NCI-H82 treated with DMSO at 0.1 percent for 48 hours (cell line): ENCODE measurements around the gene SLC25A21.

Source experiments
- DNase-seq: peaks from one replicate; lab custom pipeline; 2025; ENCODE audit not compliant: unreplicated experiment; lab: John Stamatoyannopoulos, UW

Gene SLC25A21

GRCh38 chr14:37048666-37049071 lies 123.7 kb downstream of the SLC25A21 start:
- no peak for DNase-seq

DNA sequence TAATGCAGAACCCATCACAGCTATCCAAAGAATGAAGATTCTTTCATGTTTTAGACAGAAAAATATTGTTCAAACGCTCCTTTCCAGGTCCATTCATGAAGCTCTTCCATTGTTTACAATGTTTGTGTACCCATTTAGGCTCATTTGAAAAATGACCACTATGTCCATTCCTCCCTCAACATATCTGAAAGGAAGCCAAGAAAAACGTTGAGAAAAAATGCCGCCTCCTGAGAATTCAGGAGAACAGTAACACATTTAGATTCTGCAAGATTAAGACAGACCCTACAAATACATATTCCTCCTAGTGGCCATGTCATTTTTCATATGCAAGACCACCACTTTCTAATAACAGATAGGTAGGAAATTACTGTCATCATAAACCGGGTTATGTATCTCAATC lies 124.4 kb downstream of the SLC25A21 start:
- no peak for DNase-seq

DNA sequence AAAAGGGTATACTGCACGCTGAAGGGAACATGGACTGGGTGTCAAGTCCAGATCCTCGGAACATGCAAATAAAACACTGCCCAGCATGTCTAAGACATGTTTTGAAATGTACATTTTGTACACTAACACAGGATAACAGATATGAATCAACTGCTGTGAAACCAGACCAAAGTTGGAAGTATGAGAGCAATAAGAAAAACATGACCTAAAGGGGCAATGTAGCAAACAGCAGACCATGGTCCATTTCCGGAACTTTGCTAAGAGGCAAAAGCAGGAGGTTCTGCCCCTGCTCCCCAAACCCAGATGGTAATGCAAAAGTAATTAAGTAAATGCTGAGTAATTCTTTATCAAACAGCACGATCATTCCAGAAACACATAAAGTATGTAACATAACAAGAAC lies 125.2 kb downstream of the SLC25A21 start:
- no peak for DNase-seq

DNA sequence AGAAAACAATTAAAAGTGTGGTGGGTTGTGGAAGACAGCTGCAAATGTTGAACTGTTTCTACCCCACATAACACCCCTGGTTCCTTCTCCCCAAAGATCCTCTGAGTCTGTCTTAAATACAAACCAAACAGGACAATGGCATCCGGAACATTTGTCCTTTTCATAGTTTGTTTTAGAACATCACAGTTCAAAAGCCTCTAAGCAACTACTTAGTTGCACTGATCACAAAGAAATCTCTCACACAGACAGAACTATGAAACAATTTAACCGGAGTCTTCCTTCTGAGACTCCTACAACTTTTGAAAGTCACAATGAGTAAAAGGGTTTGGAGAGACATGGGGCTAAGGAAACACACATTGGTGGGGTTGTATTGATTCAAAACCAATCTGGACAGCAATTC lies 125.6 kb downstream of the SLC25A21 start:
- DNase-seq = no peak

- no peak for DNase-seq
These were observed 126.9 kb downstream of the SLC25A21 start for GRCh38 chr14:37045340-37046061.

DNA sequence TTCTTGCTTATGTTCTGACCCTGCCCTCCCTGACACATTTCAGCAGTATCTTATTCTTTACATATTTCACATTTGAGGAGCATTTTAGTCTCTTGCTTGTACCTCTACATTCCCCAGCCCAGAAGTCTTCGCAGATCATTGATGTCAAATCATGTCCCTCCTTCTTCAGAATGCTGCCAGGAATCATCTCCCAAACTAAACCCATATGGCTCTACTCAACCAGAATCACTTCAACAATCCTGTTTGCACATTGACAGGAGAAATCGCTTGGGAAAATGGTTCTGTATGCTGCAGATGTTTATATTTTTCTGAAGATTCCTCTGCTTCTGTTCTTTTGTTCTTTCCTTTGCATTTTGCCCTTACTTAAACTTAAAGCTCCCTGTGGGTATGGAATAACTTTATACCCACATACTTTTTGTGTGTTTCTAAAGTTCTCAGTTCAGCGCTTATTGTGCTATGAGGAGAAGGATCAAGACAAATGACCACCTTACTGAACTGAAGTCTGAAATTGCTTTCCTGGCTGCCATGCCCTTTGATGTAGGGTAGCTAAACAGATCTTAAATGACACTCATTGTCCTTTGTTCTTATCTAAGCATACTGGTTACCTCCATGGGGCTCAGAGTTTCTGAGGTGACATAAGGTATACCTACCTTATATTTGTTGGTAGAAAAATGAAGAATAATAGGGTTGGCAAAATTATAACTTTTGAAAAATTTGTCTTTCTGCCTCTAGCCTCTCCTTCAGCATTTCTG lies 134.6 kb downstream of the SLC25A21 start:
- no peak for DNase-seq

GRCh38 chr14:37036669-37037341 lies 135.6 kb downstream of the SLC25A21 start:
- DNase-seq = no peak

- no peak for DNase-seq
These were observed 137.0 kb downstream of the SLC25A21 start for GRCh38 chr14:37035401-37035800.

GRCh38 chr14:37034410-37035285 lies 137.8 kb downstream of the SLC25A21 start:
- no peak for DNase-seq

- no peak for DNase-seq
These were observed 139.5 kb downstream of the SLC25A21 start for GRCh38 chr14:37032863-37033262.

- DNase-seq = no peak
These were observed 145.1 kb downstream of the SLC25A21 start for GRCh38 chr14:37027188-37027824.

DNA sequence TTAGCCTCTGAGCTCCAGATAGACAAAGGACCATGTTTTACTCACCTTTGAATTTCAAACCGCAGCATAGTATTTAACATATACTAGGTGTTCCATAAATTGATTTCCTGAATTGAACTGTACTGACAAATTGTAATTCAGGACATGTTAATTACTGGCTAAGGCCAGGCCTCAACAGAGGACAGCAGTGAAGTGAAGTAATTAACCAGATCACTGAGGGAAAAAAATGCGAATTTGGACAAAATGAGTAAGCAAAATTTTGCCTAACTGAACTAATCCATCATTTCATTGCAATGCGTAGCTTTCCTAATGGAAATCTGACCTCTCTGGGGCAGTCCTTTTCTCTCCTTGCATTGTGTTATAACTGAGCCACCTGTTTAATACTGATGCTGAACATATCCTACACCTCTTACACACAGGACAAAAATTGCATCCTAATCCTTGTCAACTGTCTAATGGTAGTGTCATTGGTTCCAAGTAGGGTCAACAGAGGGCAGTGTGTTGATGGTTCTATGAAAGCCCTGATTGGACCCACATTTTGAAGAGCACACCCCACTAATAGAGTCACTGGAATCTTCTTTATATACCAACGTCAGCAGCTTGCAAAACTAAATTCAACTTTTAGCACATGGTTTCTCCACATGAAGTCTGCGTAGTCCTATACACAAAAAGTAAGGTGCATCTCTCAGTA lies 148.4 kb downstream of the SLC25A21 start:
- no peak for DNase-seq

DNA sequence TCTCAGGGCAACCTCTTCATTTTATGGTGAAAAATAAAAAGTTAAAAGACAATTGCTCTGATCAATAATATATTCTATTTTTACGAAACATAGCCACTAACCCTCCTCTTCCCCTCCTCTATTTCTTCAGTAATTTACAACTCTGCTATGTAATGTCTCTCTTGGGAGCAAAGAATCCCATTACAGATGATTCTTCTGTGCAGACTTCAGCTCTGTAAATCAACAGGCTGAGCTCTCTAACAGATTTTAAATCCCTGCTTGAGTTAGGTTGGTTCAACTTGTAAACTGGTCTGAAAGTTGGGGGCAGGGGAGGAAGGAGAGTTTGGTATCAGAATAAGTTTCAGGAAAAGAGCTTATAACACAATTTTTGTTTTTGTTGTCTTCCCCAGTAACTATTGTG lies 151.0 kb downstream of the SLC25A21 start:
- DNase-seq = no peak

DNA sequence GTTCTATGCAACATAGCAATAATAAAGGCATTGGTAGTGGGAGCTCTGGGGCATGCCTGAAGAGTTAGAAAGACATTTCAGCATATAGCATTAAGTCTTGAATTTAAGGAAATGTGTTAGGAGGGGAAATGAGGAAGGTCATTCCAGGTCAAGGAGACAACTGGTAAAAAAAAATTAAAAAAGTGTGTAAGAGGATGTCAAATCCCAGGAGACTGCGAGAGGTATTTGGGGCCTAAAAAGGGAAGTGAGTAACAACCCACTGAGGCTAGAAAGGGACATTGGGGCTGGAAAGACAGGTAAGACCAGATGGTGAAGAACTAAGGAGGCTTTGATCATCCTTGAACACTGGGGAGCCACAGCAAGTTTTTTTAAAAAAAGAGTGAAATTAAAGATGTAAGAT lies 152.9 kb downstream of the SLC25A21 start:
- no peak for DNase-seq

DNA sequence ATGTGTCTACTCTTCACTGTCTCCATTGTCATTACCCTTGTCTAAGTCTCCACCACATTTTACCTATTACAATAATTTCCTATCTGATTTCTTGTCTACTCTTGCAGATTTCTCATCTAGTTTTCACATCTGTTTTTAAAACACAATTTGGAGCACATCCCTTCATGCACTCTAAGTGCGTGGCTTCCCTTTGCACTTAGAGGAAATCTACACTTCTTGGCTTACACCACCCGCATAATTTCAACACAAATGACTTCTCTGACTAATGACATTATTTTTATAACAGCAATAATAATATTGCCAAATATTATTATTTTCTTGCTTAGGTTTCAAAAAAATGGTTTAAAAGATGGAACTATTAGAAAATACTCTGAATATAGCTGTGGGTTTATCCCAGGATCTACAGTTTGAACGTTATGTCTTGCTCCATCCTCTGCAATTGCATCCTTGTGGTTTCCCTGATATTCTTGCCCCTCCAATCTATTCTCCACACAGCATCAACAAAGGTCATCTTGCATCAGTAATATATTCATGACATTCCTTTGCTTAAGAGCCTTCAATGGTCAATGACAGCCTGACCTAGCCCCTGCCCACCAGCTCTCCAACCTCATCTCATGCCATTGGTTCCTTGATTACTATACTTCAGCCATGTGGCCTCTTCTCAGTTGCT lies 153.7 kb downstream of the SLC25A21 start:
- DNase-seq = no peak

GRCh38 chr14:37013078-37013477 lies 159.3 kb downstream of the SLC25A21 start:
- DNase-seq = no peak

GRCh38 chr14:36998686-36999085 lies 173.7 kb downstream of the SLC25A21 start:
- DNase-seq = no peak

GRCh38 chr14:36997843-36998242 lies 174.6 kb downstream of the SLC25A21 start:
- DNase-seq = no peak

- no peak for DNase-seq
These were observed 175.4 kb downstream of the SLC25A21 start for GRCh38 chr14:36996857-36997590.
